ENCODE results near the gene DIP2A.

DNA sequence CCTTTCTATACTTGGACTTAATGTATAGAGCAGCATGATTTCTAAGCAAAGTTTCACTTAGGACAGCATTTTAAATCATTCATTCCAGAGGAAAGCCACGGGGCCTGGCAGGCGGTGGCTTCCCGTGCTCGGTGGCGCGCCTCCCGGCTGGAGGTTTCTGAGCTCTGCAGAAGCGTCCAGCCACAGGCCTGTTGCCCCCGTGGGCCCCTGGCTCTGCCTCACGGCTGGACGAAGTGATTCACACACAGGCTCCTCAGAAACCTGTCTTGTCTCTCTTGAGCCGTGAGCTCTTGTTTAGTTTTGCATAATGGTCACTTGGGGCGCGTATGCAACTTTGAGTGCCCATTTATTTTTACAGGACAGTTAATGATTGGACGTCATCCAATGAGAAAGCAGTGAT lies 22.1 kb upstream of the DIP2A start:
- TF ChIP-seq, protein P1, sequence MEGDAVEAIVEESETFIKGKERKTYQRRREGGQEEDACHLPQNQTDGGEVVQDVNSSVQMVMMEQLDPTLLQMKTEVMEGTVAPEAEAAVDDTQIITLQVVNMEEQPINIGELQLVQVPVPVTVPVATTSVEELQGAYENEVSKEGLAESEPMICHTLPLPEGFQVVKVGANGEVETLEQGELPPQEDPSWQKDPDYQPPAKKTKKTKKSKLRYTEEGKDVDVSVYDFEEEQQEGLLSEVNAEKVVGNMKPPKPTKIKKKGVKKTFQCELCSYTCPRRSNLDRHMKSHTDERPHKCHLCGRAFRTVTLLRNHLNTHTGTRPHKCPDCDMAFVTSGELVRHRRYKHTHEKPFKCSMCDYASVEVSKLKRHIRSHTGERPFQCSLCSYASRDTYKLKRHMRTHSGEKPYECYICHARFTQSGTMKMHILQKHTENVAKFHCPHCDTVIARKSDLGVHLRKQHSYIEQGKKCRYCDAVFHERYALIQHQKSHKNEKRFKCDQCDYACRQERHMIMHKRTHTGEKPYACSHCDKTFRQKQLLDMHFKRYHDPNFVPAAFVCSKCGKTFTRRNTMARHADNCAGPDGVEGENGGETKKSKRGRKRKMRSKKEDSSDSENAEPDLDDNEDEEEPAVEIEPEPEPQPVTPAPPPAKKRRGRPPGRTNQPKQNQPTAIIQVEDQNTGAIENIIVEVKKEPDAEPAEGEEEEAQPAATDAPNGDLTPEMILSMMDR (IDR thresholded peaks at IDR 0.05; ENCODE audit: poor library complexity, severe bottlenecking) = no peak
- TF ChIP-seq EZH2 (IDR thresholded peaks at IDR 0.05; ENCODE audit: borderline replicate concordance, insufficient read depth, low read length, poor library complexity, severe bottlenecking) = no peak
- no peak for TF ChIP-seq POLR2AphosphoS5 (IDR thresholded peaks at IDR 0.05)
- TF ChIP-seq MXI1 (conservative IDR thresholded peaks at IDR 0.05; ENCODE audit: poor library complexity, severe bottlenecking) = no peak
- TF ChIP-seq EP300 (conservative IDR thresholded peaks at IDR 0.05; ENCODE audit: poor library complexity, severe bottlenecking) = no peak
- TF ChIP-seq, protein P2, sequence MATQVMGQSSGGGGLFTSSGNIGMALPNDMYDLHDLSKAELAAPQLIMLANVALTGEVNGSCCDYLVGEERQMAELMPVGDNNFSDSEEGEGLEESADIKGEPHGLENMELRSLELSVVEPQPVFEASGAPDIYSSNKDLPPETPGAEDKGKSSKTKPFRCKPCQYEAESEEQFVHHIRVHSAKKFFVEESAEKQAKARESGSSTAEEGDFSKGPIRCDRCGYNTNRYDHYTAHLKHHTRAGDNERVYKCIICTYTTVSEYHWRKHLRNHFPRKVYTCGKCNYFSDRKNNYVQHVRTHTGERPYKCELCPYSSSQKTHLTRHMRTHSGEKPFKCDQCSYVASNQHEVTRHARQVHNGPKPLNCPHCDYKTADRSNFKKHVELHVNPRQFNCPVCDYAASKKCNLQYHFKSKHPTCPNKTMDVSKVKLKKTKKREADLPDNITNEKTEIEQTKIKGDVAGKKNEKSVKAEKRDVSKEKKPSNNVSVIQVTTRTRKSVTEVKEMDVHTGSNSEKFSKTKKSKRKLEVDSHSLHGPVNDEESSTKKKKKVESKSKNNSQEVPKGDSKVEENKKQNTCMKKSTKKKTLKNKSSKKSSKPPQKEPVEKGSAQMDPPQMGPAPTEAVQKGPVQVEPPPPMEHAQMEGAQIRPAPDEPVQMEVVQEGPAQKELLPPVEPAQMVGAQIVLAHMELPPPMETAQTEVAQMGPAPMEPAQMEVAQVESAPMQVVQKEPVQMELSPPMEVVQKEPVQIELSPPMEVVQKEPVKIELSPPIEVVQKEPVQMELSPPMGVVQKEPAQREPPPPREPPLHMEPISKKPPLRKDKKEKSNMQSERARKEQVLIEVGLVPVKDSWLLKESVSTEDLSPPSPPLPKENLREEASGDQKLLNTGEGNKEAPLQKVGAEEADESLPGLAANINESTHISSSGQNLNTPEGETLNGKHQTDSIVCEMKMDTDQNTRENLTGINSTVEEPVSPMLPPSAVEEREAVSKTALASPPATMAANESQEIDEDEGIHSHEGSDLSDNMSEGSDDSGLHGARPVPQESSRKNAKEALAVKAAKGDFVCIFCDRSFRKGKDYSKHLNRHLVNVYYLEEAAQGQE (IDR thresholded peaks at IDR 0.05; ENCODE audit: borderline replicate concordance) = no peak
- TF ChIP-seq SMC3 (conservative IDR thresholded peaks at IDR 0.05; ENCODE audit: poor library complexity) = no peak
